GM18498 (cell line): ENCODE results near the gene LENG1.
A peak's percentile ranks its signal among the peaks of the same experiment; 100 is the strongest.
"Not testable (repeated sequence)": the region's sequence is repeated elsewhere in the genome, so short reads cannot be mapped to it uniquely, and the experiment has no call there.

Source experiments
- ATAC-seq: cut with Tn5 transposase; IDR thresholded peaks from one replicate; pipeline ENCODE4 v1.9.1; 2021; ENCODE audit warnings: mild to moderate bottlenecking, moderate library complexity; ENCODE audit not compliant: unreplicated experiment

Gene LENG1

GRCh38 chr19:54189735-54190502, 30.4 kb upstream of the LENG1 start:
- ATAC-seq: peak; percentile 51

DNA sequence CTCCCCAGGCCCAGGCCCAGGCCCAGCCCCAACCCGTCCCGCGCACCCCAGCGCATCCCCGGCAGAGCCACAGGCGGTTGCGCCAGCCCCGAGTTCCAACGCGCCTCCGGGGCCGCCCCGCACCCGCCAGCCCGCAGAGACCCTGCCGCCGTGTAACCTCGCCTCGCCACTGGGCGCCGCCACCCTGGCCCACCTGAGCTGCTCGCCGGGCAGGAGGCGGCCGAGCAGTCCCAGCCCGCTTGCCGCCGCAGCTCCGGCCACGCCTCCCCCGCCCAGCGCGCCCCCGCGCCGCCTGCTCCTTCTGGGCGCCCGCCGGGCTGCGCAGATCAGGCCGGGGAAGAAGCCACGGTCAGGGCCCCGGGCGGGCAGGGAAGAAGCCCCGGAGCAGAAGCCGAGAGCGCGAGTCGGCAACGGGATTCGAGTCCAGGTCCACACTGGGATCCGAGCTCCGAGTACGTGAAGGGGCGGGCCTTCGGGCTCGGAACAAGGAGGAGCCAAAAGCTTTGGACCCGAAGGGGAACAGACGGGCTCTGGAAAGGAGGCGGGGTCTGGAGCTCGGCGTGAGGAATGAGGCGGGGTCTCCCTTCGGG, 29.7 kb upstream of the LENG1 start, which contains the start of gene MBOAT7:
MBOAT7 (minus strand) TSS at position 436 of the 590 bp plus-strand sequence. CDS start 1,072 bp downstream, outside the sequence.
- ATAC-seq: peak; percentile 23

- no peak for ATAC-seq
These were observed 28.8 kb upstream of the LENG1 start for GRCh38 chr19:54188215-54188871.

- ATAC-seq: no peak
These were observed 27.4 kb upstream of the LENG1 start for GRCh38 chr19:54186934-54187381.

- no peak for ATAC-seq
These were observed 26.8 kb upstream of the LENG1 start for GRCh38 chr19:54186351-54186750.

GRCh38 chr19:54183431-54183830, 23.9 kb upstream of the LENG1 start:
- no peak for ATAC-seq

DNA sequence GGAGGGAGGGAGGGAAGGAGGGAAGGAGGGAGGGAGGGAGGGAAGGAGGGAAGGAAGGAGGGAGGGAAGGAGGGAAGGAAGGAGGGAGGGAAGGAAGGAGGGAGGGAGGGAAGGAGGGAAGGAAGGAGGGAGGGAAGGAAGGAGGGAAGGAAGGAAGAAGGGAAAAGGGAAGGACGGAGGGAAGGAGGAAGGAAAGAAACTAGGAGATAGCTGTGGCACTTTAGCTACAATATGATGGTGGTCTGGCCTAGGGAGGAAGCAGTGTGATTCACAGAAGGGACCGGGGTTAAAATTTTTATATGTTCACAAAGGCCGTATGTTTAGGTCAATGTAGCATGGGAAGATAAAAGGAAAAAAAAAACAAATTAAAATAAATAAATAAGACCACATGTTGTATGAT, 22.4 kb upstream of the LENG1 start:
- ATAC-seq: not testable (repeated sequence)

DNA sequence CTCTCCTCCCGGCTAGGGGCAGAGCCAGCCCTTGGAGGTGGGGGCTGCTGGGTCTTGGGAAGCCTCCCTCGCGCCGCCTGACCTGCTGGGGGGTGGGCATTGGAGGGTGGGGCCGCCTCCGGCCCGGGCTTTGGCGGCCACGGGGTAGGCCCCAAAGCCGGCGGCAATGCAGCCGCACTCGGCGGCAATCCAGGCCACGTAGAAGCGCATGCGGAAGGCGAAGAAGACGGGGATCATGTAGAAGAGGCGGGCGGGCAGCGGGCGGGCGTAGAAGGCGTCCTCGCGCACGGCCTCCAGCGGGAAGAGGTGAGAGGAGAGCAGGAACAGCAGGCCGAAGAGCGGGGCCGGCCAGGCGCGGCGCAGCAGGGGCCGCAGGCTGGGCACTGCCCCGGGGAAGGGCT, 21.2 kb upstream of the LENG1 start:
- ATAC-seq: no peak

GRCh38 chr19:54179921-54180461, 20.5 kb upstream of the LENG1 start:
- no peak for ATAC-seq

DNA sequence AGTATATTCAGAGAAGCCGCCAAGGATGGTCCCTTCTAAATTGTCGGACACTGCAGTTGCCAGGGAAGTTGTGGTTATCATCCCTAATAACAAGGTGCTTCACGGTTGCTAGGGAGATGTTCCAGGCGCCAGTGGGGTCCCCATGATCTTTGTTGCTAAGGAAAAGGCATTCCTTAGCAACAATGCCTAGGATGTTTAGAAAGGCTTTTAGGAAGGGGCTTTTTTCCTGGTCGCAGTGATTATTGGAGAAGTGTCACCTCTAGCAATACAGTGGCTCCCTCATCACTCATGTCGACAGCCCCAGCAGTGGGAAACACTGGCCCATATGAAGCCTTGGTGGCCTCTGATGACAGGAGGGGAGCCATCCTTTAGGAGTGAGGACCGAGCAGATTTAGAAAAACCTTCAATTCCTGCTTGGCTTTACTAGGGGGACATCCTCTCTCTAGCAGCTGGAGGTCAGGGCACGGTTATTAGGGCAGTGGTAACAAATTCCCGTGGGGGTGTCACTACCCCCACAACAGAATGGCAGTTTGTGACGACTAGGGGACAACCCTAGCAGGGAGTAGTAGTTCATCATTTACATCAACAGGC, 19.8 kb upstream of the LENG1 start:
- no peak for ATAC-seq

DNA sequence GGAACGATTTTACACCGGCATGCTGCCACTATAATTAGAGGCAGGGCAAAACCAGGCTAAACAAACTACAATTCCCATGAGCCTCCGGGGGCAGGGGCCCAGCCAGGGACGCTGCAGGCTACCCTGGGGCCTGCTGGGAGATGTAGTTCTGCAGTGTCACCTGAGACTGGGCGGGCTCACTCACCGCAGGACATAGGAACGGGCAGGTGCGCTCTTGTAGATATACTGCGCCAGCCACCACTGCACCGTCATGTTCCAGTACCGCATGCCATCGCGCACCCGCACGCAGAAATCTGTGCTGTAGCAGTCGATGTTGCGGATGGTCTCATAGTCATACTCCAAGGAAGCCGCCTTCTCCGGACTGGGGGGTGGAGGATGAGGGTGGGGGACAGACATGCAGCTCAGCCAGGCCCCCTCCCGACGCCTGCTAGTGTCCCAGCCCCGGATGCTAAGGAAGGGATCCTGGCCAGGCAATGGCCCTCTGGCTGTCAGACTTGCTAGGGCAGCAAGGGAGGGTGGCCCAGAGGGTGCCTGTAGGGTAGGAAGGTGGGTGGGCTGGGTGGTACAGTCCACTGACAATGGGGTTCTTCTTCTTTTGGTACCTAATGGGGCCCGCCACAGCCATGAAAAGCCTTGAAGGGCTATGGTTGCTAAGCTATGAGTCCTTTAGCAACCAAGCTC, 19.2 kb upstream of the LENG1 start:
- no peak for ATAC-seq

DNA sequence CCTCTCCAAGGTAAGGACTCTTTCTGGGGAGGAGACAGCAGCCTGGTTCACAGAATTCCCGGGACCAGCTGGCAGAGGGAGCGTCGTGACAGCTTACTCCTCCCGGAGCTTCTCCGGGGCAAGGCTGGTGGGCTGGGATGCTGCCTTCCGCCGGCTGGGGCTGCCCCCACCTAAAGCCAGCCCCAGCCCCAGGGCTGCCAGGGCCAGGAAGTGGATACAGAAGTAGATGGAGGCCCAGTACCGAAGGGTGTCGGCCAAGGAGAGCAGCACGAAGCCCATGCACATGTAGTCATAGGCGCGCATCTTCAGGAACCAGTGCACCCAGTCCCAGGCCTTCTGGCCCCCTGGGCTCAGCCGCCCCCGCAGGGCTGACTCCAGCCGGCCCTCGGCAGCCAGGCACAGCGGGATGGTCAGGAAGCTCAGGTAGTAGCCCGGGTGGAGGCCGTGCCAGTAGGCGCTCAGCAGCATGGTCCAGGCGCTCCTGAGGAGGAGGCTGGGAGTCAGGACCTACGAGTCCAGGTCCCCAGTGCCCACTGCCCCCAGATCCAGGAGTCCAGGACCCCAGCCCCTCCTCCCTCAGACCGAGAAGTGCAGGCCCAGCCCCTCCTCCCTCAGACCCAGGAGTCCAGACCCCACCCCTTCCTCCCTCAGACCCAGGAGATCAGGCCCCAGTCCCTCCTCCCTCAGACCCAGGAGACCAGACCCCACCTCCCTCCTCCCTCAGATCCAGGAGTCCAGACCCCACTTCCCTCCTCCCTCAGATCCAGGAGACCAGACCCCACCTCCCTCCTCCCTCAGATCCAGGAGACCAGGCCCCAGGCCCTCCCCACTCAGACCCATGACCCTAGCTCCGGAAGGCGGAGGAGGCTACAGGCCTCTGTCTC, 14.7 kb upstream of the LENG1 start:
- no peak for ATAC-seq

- no peak for ATAC-seq
These were observed 13.8 kb upstream of the LENG1 start for GRCh38 chr19:54173359-54173699.

DNA sequence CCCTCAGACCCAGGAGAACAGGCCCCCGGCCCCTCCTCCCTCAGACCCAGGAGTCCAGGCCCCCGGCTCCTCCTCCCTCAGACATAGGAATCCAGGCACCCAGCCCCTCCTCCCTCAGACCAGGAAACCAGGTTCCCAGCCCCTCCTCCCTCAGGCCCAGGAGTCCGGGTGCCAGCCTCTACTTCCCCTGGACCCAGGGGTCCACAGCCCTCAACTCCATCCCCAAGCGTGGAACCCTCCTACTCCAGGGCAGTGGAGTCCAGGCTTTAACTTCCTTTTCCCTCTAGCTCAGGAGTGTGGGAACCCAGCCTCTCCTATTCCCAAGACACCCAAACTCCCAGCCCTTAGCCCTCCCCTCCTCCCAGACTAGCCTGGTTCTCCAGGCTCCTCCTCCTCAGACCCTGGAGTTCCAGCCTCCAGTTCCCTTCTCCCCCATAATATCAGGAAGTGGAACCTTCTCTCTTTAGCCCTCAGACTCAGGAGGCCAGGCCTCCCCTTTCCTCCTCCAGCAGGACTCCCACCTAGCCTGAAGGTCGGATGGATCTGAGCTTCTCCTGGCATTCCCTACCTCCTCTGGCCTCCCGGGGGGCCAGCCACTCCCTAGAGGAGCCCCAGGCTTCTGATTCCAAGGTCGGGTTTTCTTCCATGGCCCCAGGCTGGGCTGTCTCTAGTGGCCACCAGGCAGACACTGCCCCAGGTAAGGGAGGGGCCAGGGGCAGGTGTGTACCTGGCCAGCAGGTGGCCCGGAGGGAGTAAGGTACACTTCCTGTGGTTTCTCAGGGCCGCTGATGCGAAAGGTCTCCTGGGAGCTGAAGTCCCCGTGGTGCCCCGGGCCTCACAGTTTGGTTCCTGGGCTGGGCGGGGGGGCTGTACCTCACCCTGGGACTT, 13.2 kb upstream of the LENG1 start, which contains the start of gene TMC4:
TMC4 (minus strand) TSS at position 690 of the 888 bp plus-strand sequence; CDS start at position 647, 43 bp downstream.
- ATAC-seq: no peak

DNA sequence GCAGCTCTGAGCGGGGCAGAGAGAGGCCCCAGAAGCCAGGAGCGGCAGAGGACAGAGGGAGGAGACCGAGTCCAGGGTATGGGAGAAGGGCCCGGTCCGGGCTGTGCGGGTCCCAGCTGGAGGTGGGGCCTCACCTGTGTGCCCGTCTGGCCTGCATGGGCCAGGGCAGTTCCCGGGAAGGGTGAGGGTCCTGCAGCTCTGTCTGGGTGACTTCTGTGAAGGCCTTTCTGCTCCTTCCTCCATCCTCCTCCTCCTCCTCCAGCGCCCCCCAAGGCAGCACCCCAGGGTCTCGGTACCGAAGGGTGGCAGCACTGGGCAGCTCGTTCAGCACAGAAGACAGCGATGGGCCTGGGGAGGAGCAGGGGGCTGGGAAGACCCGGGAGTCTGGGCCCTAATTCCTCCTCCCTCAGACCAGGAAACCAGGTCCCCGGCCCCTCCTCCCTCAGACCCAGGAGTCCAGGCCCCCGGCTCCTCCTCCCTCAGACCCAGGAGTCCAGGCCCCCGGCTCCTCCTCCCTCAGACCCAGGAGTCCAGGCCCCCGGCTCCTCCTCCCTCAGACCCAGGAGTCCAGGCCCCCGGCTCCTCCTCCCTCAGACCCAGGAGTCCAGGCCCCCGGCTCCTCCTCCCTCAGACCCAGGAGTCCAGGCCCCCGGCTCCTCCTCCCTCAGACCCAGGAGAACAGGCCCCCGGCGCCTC, 12.4 kb upstream of the LENG1 start:
- not testable (repeated sequence) for ATAC-seq

- ATAC-seq: no peak
These were observed 9.7 kb upstream of the LENG1 start for GRCh38 chr19:54169149-54169740.

- ATAC-seq: no peak
These were observed 8.8 kb upstream of the LENG1 start for GRCh38 chr19:54168174-54168917.
